ENCODE measurements around the gene SEPTIN2. TPM values are rescaled to one million over a fixed set of nuclear protein-coding genes. Genes with fewer than 3 reads are reported as not detected.

The SEPTIN2 gene
- total RNA-seq, 1 experiment from 2014 or later: 445 TPM

GRCh38 chr2:241350878-241351639 lies 35.3 kb downstream of the SEPTIN2 start:
- CTCF ChIA-PET: interaction anchor here (1.1 kb wide), 1 partner anchor 41 kb away, joined by 4 read pairs; no protein-coding TSS in a partner anchor
- Mint-ChIP-seq H3K36me3 (ENCODE audit: insufficient read depth, unreplicated experiment) (peaks cover 76% of the 10 kb centered on the region), H3K27ac (ENCODE audit: unreplicated experiment) (peak overlapping the region; percentile 89), H3K27me3 (ENCODE audit: unreplicated experiment) (no peaks in the 10 kb centered on the region), H3K4me1 (ENCODE audit: low read depth, unreplicated experiment) (peaks cover 48% of the 10 kb centered on the region), H3K4me3 (ENCODE audit: low read depth, unreplicated experiment) (peak overlapping the region; percentile 64), H3K9me3 (ENCODE audit: low read depth, unreplicated experiment) (no peaks in the 10 kb centered on the region)
- no peak for TF ChIP-seq CTCF (IDR thresholded peaks at IDR 0.05; ENCODE audit: unreplicated experiment)
- intact Hi-C loops (cut with micrococcal nuclease; ENCODE audit: unreplicated experiment): loop anchor here (5.0 kb wide), 1 partner anchor 34 kb away; the partner anchor contains the start of genes HDLBP and SEPTIN2
- no TSS peak for BruUV-seq (replicated peaks)
- peak; percentile 38 for DNase-seq

- intact Hi-C loops (cut with micrococcal nuclease; ENCODE audit: unreplicated experiment): loop anchor here (5.0 kb wide), 1 partner anchor 34 kb away; the partner anchor contains the start of genes HDLBP and SEPTIN2
- CTCF ChIA-PET: interaction anchor here (1.1 kb wide), 1 partner anchor 40 kb away, joined by 4 read pairs; no protein-coding TSS in a partner anchor
- no peaks in the 10 kb centered on the region for H3K27me3 Mint-ChIP-seq (ENCODE audit: unreplicated experiment)
- H3K4me3 Mint-ChIP-seq (ENCODE audit: low read depth, unreplicated experiment): peak overlapping the region; percentile 64
- H3K4me1 Mint-ChIP-seq (ENCODE audit: low read depth, unreplicated experiment): peaks cover 48% of the 10 kb centered on the region
- DNase-seq: peak; percentile 6
- peaks cover 76% of the 10 kb centered on the region for H3K36me3 Mint-ChIP-seq (ENCODE audit: insufficient read depth, unreplicated experiment)
- no peaks in the 10 kb centered on the region for H3K9me3 Mint-ChIP-seq (ENCODE audit: low read depth, unreplicated experiment)
- no peak for TF ChIP-seq CTCF (IDR thresholded peaks at IDR 0.05; ENCODE audit: unreplicated experiment)
- BruUV-seq (replicated peaks): no TSS peak
- peak overlapping the region; percentile 89 for H3K27ac Mint-ChIP-seq (ENCODE audit: unreplicated experiment)
Measured at GRCh38 chr2:241351640-241352031, 35.9 kb downstream of the SEPTIN2 start.

- intact Hi-C loops (cut with micrococcal nuclease; ENCODE audit: unreplicated experiment): loop anchor here (5.0 kb wide), 1 partner anchor 35 kb away; the partner anchor contains the start of genes HDLBP and SEPTIN2
Measured at GRCh38 chr2:241352227-241352626, 36.5 kb downstream of the SEPTIN2 start.

More at GRCh38 chr2:241352227-241352626, 36.5 kb downstream of the SEPTIN2 start:
- peaks cover 77% of the 10 kb centered on the region for H3K36me3 Mint-ChIP-seq (ENCODE audit: insufficient read depth, unreplicated experiment)
- H3K4me3 Mint-ChIP-seq (ENCODE audit: low read depth, unreplicated experiment): peak overlapping the region; percentile 64
- H3K27ac Mint-ChIP-seq (ENCODE audit: unreplicated experiment): peak overlapping the region; percentile 89
- no peaks in the 10 kb centered on the region for H3K9me3 Mint-ChIP-seq (ENCODE audit: low read depth, unreplicated experiment)
- H3K4me1 Mint-ChIP-seq (ENCODE audit: low read depth, unreplicated experiment): peaks cover 52% of the 10 kb centered on the region
- H3K27me3 Mint-ChIP-seq (ENCODE audit: unreplicated experiment): no peaks in the 10 kb centered on the region
- CTCF ChIA-PET: no interaction called here
- no peak for DNase-seq
- no TSS peak for BruUV-seq (replicated peaks)
- no peak for TF ChIP-seq CTCF (IDR thresholded peaks at IDR 0.05; ENCODE audit: unreplicated experiment)

All from Calu3 (cell line).